NCI-H2196 (cell line): ENCODE measurements around the gene SLC2A11.
"Not testable (repeated sequence)": the region's sequence is repeated elsewhere in the genome, so short reads cannot be mapped to it uniquely, and the experiment has no call there.

ENCODE experiments used
- DNase-seq: peaks from one replicate; lab custom pipeline; 2025; ENCODE audit not compliant: unreplicated experiment; lab: John Stamatoyannopoulos, UW

SLC2A11 gene

GRCh38 chr22:23904573-23905254, 47.0 kb downstream of the SLC2A11 start:
- no peak for DNase-seq

GRCh38 chr22:23906641-23907040, 49.0 kb downstream of the SLC2A11 start:
- no peak for DNase-seq

GRCh38 chr22:23907423-23907822, 49.7 kb downstream of the SLC2A11 start:
- not testable (repeated sequence) for DNase-seq

- no peak for DNase-seq
Measured at GRCh38 chr22:23908587-23909205, 51.0 kb downstream of the SLC2A11 start.

- DNase-seq, result no peak
Measured at GRCh38 chr22:23909296-23909898, 51.7 kb downstream of the SLC2A11 start.

GRCh38 chr22:23910496-23911190, 53.0 kb downstream of the SLC2A11 start:
- no peak for DNase-seq

- DNase-seq, result no peak
Measured at GRCh38 chr22:23911318-23911980, 53.8 kb downstream of the SLC2A11 start.

DNA sequence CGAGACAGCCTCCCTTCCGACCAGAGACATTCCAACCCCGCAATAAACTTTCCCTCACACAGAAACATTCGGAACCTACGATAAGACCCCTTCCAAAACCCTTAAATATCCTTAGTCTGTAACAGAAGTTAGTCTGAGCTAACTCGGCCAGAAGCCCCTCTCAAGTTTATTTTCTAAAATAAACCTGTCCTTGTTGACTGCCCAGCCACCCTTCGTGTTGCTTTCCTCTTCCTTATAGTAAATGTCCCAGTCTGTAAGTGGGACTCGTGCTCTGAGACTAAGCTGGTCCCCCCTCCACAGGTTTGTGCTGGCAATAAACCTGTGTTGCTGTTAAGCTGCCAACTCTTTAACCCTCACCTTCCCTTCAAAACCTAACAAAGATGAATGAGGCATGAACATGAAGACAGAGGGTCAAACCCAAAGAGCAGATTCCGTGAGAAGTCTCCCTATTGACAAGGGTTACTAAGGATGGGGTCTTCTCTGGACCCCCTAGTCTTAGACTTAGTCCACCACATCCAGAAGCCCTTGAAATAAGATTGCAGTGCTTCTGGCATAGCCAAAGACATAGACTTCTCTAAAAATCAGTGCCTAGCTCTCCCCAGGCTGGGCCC, 54.7 kb downstream of the SLC2A11 start:
- no peak for DNase-seq

DNA sequence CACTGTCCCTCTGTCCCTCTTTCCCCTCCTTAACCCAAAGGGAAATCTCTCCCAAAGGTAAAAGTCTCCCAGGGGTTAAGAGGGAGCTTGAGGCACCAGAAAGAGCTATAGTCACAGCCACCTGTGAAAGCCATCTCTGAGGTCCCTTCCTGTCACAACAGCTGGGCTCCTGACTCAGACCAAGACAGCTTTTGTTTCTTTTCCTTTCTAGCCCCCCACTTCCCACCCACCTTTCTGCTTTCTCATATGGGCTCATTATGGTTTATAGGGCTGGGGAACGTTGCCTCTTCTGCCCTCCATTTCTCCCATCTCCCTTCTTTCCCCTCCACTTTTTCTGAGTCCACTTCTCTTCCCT, 55.6 kb downstream of the SLC2A11 start:
- DNase-seq, result no peak

GRCh38 chr22:23913661-23914353, 56.1 kb downstream of the SLC2A11 start:
- DNase-seq, result peak; percentile 93

GRCh38 chr22:23915290-23915689, 57.6 kb downstream of the SLC2A11 start:
- no peak for DNase-seq

- DNase-seq, result not testable (repeated sequence)
Measured at GRCh38 chr22:23920267-23920611, 62.6 kb downstream of the SLC2A11 start.

DNA sequence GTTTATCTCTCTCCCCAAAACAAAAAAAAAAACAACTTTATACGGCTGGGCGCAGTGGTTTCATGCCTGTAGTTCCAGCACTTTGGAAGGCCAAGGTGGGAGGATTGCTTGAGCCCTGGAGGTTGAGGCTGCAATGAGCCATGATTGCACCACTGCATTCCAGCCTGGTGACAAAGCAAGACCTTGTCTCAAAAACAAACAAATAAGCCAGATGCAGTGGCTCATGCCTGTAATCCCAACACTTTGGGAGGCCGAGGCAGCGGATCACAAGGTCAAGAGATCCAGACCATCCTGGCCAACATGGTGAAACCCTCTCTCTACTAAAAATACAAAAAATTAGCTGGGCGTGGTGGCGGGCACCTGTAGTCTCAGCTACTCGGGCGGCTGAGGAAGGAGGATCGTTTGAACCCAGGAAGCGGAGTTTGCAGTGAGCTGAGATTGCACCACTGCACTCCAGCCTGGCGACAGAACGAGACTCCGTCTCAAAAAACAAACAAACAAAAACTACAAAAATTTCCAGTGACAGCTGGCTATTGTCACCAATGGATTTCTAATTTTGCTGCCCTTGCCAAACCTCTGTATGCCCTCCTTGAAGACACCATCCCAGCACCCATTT, 64.0 kb downstream of the SLC2A11 start:
- not testable (repeated sequence) for DNase-seq

- DNase-seq, result no peak
Measured at GRCh38 chr22:23922921-23923320, 65.2 kb downstream of the SLC2A11 start.

DNA sequence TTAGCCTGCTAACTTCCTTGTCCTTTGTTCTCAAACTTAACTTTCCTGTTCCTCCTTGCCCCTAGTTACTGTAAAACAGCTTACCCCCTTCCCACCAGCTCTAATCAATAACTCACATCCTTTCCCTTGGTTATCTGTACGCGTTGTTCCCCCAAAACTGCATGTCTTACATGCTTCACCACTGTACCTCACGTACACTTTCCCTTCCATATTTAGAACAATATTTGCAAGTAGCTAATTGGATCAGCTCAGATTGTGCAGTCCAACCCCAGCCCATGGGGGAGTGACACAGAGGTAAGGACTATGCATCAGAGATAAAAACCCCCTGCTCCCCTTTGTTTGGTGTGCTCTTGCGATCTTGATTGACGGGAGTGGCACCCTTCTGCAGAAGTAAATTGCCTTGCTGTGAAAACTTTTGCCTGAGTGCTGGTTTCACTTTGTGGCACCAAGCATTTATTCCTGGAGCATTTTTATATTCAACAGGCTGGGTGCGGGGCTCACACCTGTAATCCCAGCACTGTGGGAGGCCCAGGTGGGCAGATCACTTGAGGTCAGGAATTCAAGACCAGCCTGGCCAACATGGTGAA, 67.4 kb downstream of the SLC2A11 start:
- no peak for DNase-seq

- no peak for DNase-seq
Measured at GRCh38 chr22:23926561-23926960, 68.9 kb downstream of the SLC2A11 start.
